ENCODE results near the gene KHNYN.

Gene KHNYN

DNA sequence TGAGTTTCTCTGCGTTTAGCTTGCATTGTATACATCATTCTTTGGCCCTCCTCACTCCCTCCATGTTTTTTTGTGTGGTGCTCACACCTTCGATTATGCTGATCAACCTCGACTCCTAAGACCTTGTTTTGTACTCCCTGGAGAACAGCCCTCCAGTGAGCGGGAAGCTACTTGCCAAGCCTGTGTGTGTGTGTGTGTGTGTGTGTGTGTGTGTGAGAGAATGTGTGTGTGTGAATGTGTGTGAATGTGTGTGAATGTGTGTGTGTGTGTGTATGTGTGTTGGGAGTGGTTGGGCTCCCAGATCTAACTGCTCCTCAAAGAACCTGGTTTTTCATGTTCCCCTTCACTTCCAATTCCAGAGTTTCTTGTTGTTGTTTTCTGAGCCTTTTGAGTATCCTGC is 24.9 kb upstream of the KHNYN start:
- Histone ChIP-seq H3K9me3 (ENCODE audit: insufficient read depth, low read depth, low read length) (no peaks in the 10 kb centered on the region), H2BK5ac (ENCODE audit: low read depth, low read length, poor library complexity) (no peak overlapping the region), H2BK120ac (ENCODE audit: insufficient read depth, low read length, poor library complexity) (no peak overlapping the region), H3K27ac (ENCODE audit: low read depth, low read length) (no peak overlapping the region), H3K27me3 (ENCODE audit: insufficient read depth, low read length) (no peaks in the 10 kb centered on the region), H4K91ac (ENCODE audit: low read depth, low read length) (no peak overlapping the region), H3K4me1 (ENCODE audit: control insufficient read depth in 1 of 2, insufficient read depth in 2 of 2, low read length in 2 of 2) (peaks cover 9 to 17% of the 10 kb centered on the region in 2 experiments), H2BK12ac (ENCODE audit: low read length) (no peak overlapping the region), H2AFZ (ENCODE audit: insufficient read depth, low read length, poor library complexity) (no peak overlapping the region), H2AK5ac (ENCODE audit: low read length) (no peak overlapping the region), H3K18ac (ENCODE audit: low read length) (no peak overlapping the region), H3K4ac (ENCODE audit: low read depth, low read length) (no peak overlapping the region), H3K79me2 (ENCODE audit: control insufficient read depth, insufficient read depth, low read length, poor library complexity) (no peaks in the 10 kb centered on the region), H3K4me2 (ENCODE audit: low read length) (no peak overlapping the region), H4K12ac (ENCODE audit: low read depth, low read length) (no peak overlapping the region), H3K79me1 (ENCODE audit: low read length) (no peaks in the 10 kb centered on the region), H3K4me3 (ENCODE audit: low read depth, low read length) (no peak overlapping the region), H3K9ac (ENCODE audit: low read length) (no peak overlapping the region), H3K23ac (ENCODE audit: low read length) (no peak overlapping the region), H4K8ac (ENCODE audit: low read depth, low read length) (no peak overlapping the region), H3K36me3 (ENCODE audit: control insufficient read depth in 1 of 2, insufficient read depth in 2 of 2, low read length in 2 of 2) (peaks cover 31 to 35% of the 10 kb centered on the region in 2 experiments), H3K14ac (ENCODE audit: low read length) (no peak overlapping the region)
- DNase-seq, result no peak
- no CpG with 5 or more reads among the region's 4 CpGs for WGBS (ENCODE audit: extremely low coverage, insufficient coverage, insufficient read length)

DNA sequence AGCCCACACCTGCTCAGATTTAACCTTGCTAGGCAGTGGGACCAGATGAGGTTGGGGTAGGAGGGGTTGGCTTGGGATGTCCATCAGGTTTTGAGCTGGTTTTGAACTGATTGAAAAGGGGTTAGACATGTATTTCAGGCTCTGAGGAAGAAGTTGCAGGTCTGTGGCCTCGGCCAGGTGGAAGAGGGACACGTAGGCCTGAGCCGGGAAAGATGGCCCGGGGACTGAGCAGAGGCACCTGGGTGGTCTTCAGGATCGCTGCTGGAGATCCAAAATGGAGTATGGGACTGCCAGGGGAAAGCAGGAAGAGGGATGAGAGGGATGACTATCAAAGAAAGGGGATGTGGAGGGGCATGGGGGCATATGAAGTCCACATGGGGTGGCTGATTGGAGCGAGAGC is 23.3 kb upstream of the KHNYN start:
- no peaks in the 10 kb centered on the region for H3K79me2 ChIP-seq (ENCODE audit: control insufficient read depth, insufficient read depth, low read length, poor library complexity)
- H2AFZ ChIP-seq (ENCODE audit: insufficient read depth, low read length, poor library complexity), result no peak overlapping the region
- no peak overlapping the region for H2BK5ac ChIP-seq (ENCODE audit: low read depth, low read length, poor library complexity)
- no peak overlapping the region for H4K12ac ChIP-seq (ENCODE audit: low read depth, low read length)
- H3K4ac ChIP-seq (ENCODE audit: low read depth, low read length), result no peak overlapping the region
- WGBS (ENCODE audit: extremely low coverage, insufficient coverage, insufficient read length), result no CpG with 5 or more reads among the region's 6 CpGs
- no peaks in the 10 kb centered on the region for H3K27me3 ChIP-seq (ENCODE audit: insufficient read depth, low read length)
- no peak overlapping the region for H3K23ac ChIP-seq (ENCODE audit: low read length)
- no peaks in the 10 kb centered on the region for H3K79me1 ChIP-seq (ENCODE audit: low read length)
- H3K36me3 ChIP-seq (ENCODE audit: control insufficient read depth in 1 of 2, insufficient read depth in 2 of 2, low read length in 2 of 2), result peaks cover 44 to 51% of the 10 kb centered on the region in 2 experiments
- no peak overlapping the region for H2BK12ac ChIP-seq (ENCODE audit: low read length)
- H3K4me3 ChIP-seq (ENCODE audit: low read depth, low read length), result no peak overlapping the region
- H4K91ac ChIP-seq (ENCODE audit: low read depth, low read length), result no peak overlapping the region
- H2BK120ac ChIP-seq (ENCODE audit: insufficient read depth, low read length, poor library complexity), result no peak overlapping the region
- no peak overlapping the region for H3K4me2 ChIP-seq (ENCODE audit: low read length)
- no peak for DNase-seq
- H3K4me1 ChIP-seq (ENCODE audit: control insufficient read depth in 1 of 2, insufficient read depth in 2 of 2, low read length in 2 of 2), result peaks cover 2 to 10% of the 10 kb centered on the region in 2 experiments
- no peaks in the 10 kb centered on the region for H3K9me3 ChIP-seq (ENCODE audit: insufficient read depth, low read depth, low read length)
- H2AK5ac ChIP-seq (ENCODE audit: low read length), result no peak overlapping the region
- no peak overlapping the region for H4K8ac ChIP-seq (ENCODE audit: low read depth, low read length)
- no peak overlapping the region for H3K18ac ChIP-seq (ENCODE audit: low read length)
- H3K14ac ChIP-seq (ENCODE audit: low read length), result no peak overlapping the region
- no peak overlapping the region for H3K9ac ChIP-seq (ENCODE audit: low read length)
- no peak overlapping the region for H3K27ac ChIP-seq (ENCODE audit: low read depth, low read length)

- H3K79me1 ChIP-seq (ENCODE audit: low read length), result no peaks in the 10 kb centered on the region
- H3K27me3 ChIP-seq (ENCODE audit: insufficient read depth, low read length), result no peaks in the 10 kb centered on the region
- no peak overlapping the region for H2AK5ac ChIP-seq (ENCODE audit: low read length)
- H3K23ac ChIP-seq (ENCODE audit: low read length), result no peak overlapping the region
- no peak overlapping the region for H3K4me2 ChIP-seq (ENCODE audit: low read length)
- DNase-seq, result no peak
- no peak overlapping the region for H2BK120ac ChIP-seq (ENCODE audit: insufficient read depth, low read length, poor library complexity)
- H2BK5ac ChIP-seq (ENCODE audit: low read depth, low read length, poor library complexity), result no peak overlapping the region
- no peak overlapping the region for H2BK12ac ChIP-seq (ENCODE audit: low read length)
- no peaks in the 10 kb centered on the region for H3K9me3 ChIP-seq (ENCODE audit: insufficient read depth, low read depth, low read length)
- H2AFZ ChIP-seq (ENCODE audit: insufficient read depth, low read length, poor library complexity), result no peak overlapping the region
- no peak overlapping the region for H3K14ac ChIP-seq (ENCODE audit: low read length)
- peaks cover 51 to 60% of the 10 kb centered on the region in 2 experiments for H3K36me3 ChIP-seq (ENCODE audit: control insufficient read depth in 1 of 2, insufficient read depth in 2 of 2, low read length in 2 of 2)
- no CpG with 5 or more reads among the region's 18 CpGs for WGBS (ENCODE audit: extremely low coverage, insufficient coverage, insufficient read length)
- H4K8ac ChIP-seq (ENCODE audit: low read depth, low read length), result no peak overlapping the region
- no peak overlapping the region for H3K9ac ChIP-seq (ENCODE audit: low read length)
- H3K4me3 ChIP-seq (ENCODE audit: low read depth, low read length), result no peak overlapping the region
- H4K91ac ChIP-seq (ENCODE audit: low read depth, low read length), result no peak overlapping the region
- H4K12ac ChIP-seq (ENCODE audit: low read depth, low read length), result no peak overlapping the region
- no peak overlapping the region for H3K27ac ChIP-seq (ENCODE audit: low read depth, low read length)
- H3K4ac ChIP-seq (ENCODE audit: low read depth, low read length), result no peak overlapping the region
- no peak overlapping the region for H3K18ac ChIP-seq (ENCODE audit: low read length)
- no peaks in the 10 kb centered on the region for H3K79me2 ChIP-seq (ENCODE audit: control insufficient read depth, insufficient read depth, low read length, poor library complexity)
- H3K4me1 ChIP-seq (ENCODE audit: control insufficient read depth in 1 of 2, insufficient read depth in 2 of 2, low read length in 2 of 2), result peaks cover 2 to 9% of the 10 kb centered on the region in 2 experiments
Measured at GRCh38 chr14:24407608-24408325, 22.0 kb upstream of the KHNYN start.

DNA sequence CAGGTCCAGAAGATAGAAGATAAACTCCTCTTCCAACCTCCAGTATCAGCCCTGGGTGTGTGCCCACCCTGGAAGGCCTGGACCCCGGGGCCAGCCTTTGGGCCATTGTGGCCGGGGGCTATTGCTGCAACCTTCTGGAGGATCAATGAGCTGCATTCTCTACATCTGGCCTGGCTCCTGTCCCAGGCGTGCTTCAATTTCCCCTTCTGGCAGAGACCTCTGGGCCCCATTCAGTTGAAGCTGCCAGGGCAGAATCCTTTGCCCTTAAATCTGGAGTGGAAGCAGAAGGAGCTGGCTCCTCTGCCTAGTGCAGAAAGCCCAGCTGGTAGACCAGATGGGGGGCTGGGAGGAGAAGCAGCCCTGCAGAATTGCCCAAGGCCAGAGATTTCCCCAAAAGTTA is 21.0 kb upstream of the KHNYN start:
- Histone ChIP-seq H3K9ac (ENCODE audit: low read length) (no peak overlapping the region), H3K79me1 (ENCODE audit: low read length) (no peaks in the 10 kb centered on the region), H3K4me3 (ENCODE audit: low read depth, low read length) (no peak overlapping the region), H2BK5ac (ENCODE audit: low read depth, low read length, poor library complexity) (no peak overlapping the region), H3K9me3 (ENCODE audit: insufficient read depth, low read depth, low read length) (no peaks in the 10 kb centered on the region), H3K18ac (ENCODE audit: low read length) (no peak overlapping the region), H3K4me1 (ENCODE audit: control insufficient read depth in 1 of 2, insufficient read depth in 2 of 2, low read length in 2 of 2) (peaks cover 0 to under 1% of the 10 kb centered on the region in 2 experiments), H4K8ac (ENCODE audit: low read depth, low read length) (no peak overlapping the region), H2AFZ (ENCODE audit: insufficient read depth, low read length, poor library complexity) (no peak overlapping the region), H4K91ac (ENCODE audit: low read depth, low read length) (no peak overlapping the region), H4K12ac (ENCODE audit: low read depth, low read length) (no peak overlapping the region), H3K36me3 (ENCODE audit: control insufficient read depth in 1 of 2, insufficient read depth in 2 of 2, low read length in 2 of 2) (peaks cover 57 to 65% of the 10 kb centered on the region in 2 experiments), H3K14ac (ENCODE audit: low read length) (no peak overlapping the region), H3K4ac (ENCODE audit: low read depth, low read length) (no peak overlapping the region), H2BK12ac (ENCODE audit: low read length) (no peak overlapping the region), H3K79me2 (ENCODE audit: control insufficient read depth, insufficient read depth, low read length, poor library complexity) (no peaks in the 10 kb centered on the region), H3K27me3 (ENCODE audit: insufficient read depth, low read length) (no peaks in the 10 kb centered on the region), H2BK120ac (ENCODE audit: insufficient read depth, low read length, poor library complexity) (no peak overlapping the region), H2AK5ac (ENCODE audit: low read length) (no peak overlapping the region), H3K4me2 (ENCODE audit: low read length) (no peak overlapping the region), H3K27ac (ENCODE audit: low read depth, low read length) (no peak overlapping the region), H3K23ac (ENCODE audit: low read length) (no peak overlapping the region)
- DNase-seq, result no peak
- WGBS (ENCODE audit: extremely low coverage, insufficient coverage, insufficient read length), result no CpG with 5 or more reads among the region's 3 CpGs
